ENCODE data around the gene GTF2A1.

DNA sequence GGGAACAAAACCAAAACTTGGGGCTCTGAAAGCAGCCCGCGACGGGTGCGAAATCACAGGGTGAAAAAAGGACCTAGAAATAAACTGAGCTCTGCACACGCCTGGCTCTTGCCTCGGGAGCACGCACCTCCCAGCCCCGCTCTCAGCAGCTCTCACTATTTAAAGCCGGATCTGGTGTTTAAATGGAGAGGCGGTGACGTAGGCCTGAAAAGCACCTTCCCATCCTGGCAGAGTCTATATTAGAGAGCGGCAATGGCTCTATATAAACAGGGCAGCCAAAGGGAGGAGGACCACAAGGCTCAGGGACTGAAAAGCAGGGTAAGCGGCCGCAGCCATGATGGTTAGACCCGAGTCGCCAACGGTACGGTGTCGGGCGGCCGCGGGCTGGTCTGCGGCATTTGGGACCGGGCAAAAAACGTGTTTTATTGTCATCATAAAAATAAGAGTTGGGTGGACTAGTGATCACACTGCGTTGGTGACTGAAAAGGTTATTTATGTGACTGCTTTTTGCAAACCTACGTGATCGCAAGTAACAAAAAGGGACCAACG lies 1.5 kb downstream of the GTF2A1 start:
- TF ChIP-seq EZH2 (IDR thresholded peaks at IDR 0.05; ENCODE audit: borderline replicate concordance, low read length) (no peak), CTCF (IDR thresholded peaks at IDR 0.05; ENCODE audit: low read length) (no peak)
